OCI-LY1 (cell line): ENCODE measurements around the gene ELMO1.

Source experiments
- H2AFZ ChIP-seq: fragments of 200-600 bp; sonication (generic), shearing (Covaris generic); 2 replicates; pipeline ENCODE4 v1.6.0; 2014; ENCODE audit warnings: antibody characterized with exemption, mild to moderate bottlenecking, low read length
- H3F3A ChIP-seq: fragments of 200-600 bp; sonication (generic), shearing (Covaris generic); 2 replicates; pipeline ENCODE4 v1.6.0; 2014; ENCODE audit warnings: mild to moderate bottlenecking, antibody characterized with exemption, low read length, moderate library complexity; ENCODE audit not compliant: insufficient read depth
- H3K27ac ChIP-seq: fragments of 200-600 bp; sonication (generic); 2 replicates; pipeline ENCODE4 v1.5.1; 2014; ENCODE audit warnings: low read length, mixed run types, mild to moderate bottlenecking, low read depth; ENCODE audit not compliant: poor library complexity, severe bottlenecking
- H3K27me3 ChIP-seq: fragments of 200-600 bp; sonication (generic); 2 replicates; pipeline ENCODE4 v1.6.0; 2014; ENCODE audit warnings: antibody characterized with exemption, mild to moderate bottlenecking, low read length, moderate library complexity; ENCODE audit not compliant: insufficient read depth
- H3K36me3 ChIP-seq: fragments of 200-600 bp; sonication (generic); 2 replicates; pipeline ENCODE4 v1.6.1; 2014; ENCODE audit warnings: mild to moderate bottlenecking, antibody characterized with exemption, low read length, moderate library complexity, mixed read lengths; ENCODE audit not compliant: insufficient read depth
- H3K4me1 ChIP-seq: fragments of 200-600 bp; sonication (generic); 2 replicates; pipeline ENCODE4 v1.5.1; 2014; ENCODE audit warnings: mild to moderate bottlenecking, low read length, moderate library complexity; ENCODE audit not compliant: insufficient read depth, severe bottlenecking
- H3K4me2 ChIP-seq: fragments of 200-600 bp; sonication (generic), shearing (Covaris generic); 2 replicates; pipeline ENCODE4 v1.6.1; 2014; ENCODE audit warnings: low read length
- H3K4me3 ChIP-seq: fragments of 200-600 bp; sonication (generic); 2 replicates; pipeline ENCODE4 v1.5.1; 2014; ENCODE audit warnings: low read length, low read depth, mild to moderate bottlenecking, mixed read lengths; ENCODE audit not compliant: poor library complexity, severe bottlenecking
- H3K79me2 ChIP-seq: fragments of 200-600 bp; shearing (Covaris generic); 2 replicates; pipeline ENCODE4 v1.6.1; 2016; ENCODE audit warnings: mixed run types, low read length, mixed read lengths; ENCODE audit not compliant: insufficient read depth
- H3K9ac ChIP-seq: fragments of 200-600 bp; sonication (generic), shearing (Covaris generic); 2 replicates; pipeline ENCODE4 v1.6.1; 2014; ENCODE audit warnings: mild to moderate bottlenecking, low read length, mixed read lengths
- H3K9me2 ChIP-seq: fragments of 200-600 bp; sonication (generic), shearing (Covaris generic); 2 replicates; pipeline ENCODE4 v1.6.1; 2014; ENCODE audit warnings: low read depth, mild to moderate bottlenecking, low read length, mixed read lengths
- H3K9me3 ChIP-seq: fragments of 200-600 bp; shearing (Covaris generic); 2 replicates; pipeline ENCODE4 v1.6.1; 2014; ENCODE audit warnings: low read length, mixed read lengths
- H4K20me1 ChIP-seq: fragments of 200-600 bp; sonication (generic), shearing (Covaris generic); 2 replicates; pipeline ENCODE4 v1.6.0; 2016; ENCODE audit warnings: mild to moderate bottlenecking, low read length; ENCODE audit not compliant: insufficient read depth
- EZH2 ChIP-seq: fragments of 200-600 bp; sonication (generic), shearing (Covaris generic); IDR thresholded peaks from 2 replicates; pipeline ENCODE4 v1.8.0; 2017; ENCODE audit warnings: borderline replicate concordance, mixed run types, mild to moderate bottlenecking, antibody characterized with exemption, low read length, moderate library complexity, mixed read lengths
- TF ChIP-seq, protein P1 (sequence below): fragments of 200-600 bp; sonication (generic), shearing (Covaris generic); IDR thresholded peaks from 2 replicates; pipeline ENCODE4 v1.5.1; 2017; ENCODE audit warnings: mild to moderate bottlenecking, antibody characterized with exemption, low read length, moderate library complexity, mixed read lengths

Gene ELMO1

DNA sequence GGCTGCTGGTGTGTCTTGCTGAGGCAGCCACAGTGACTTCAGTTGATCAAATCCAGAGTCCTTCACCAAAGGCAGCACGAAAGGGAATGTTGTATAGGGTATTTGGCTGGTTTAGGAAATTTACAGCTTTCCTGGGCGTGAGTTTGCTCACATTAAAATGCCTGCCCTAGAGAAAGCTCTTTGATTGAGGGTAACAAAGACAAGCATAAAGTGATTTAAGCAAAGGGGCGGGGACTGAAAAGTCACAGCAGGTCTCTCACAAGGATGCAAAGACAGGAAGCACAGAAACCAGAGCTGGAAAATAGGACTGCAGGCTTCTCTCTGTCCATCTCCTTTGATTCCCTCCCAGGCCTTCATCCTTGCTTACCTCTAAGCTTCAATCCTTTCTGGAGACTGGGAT, 139.2 kb downstream of the ELMO1 start:
- Histone ChIP-seq H3K4me3 (no peak overlapping the region), H3K27ac (no peak overlapping the region), H3K9me2 (no peaks in the 10 kb centered on the region), H3K36me3 (peaks cover 99% of the 10 kb centered on the region), H3K9me3 (no peaks in the 10 kb centered on the region), H4K20me1 (no peaks in the 10 kb centered on the region), H3K9ac (no peak overlapping the region), H3K79me2 (peaks cover 38% of the 10 kb centered on the region), H2AFZ (no peak overlapping the region), H3K4me2 (no peak overlapping the region), H3K27me3 (no peaks in the 10 kb centered on the region), H3K4me1 (peaks cover 24% of the 10 kb centered on the region), H3F3A (no peaks in the 10 kb centered on the region)
- TF ChIP-seq, protein P1, sequence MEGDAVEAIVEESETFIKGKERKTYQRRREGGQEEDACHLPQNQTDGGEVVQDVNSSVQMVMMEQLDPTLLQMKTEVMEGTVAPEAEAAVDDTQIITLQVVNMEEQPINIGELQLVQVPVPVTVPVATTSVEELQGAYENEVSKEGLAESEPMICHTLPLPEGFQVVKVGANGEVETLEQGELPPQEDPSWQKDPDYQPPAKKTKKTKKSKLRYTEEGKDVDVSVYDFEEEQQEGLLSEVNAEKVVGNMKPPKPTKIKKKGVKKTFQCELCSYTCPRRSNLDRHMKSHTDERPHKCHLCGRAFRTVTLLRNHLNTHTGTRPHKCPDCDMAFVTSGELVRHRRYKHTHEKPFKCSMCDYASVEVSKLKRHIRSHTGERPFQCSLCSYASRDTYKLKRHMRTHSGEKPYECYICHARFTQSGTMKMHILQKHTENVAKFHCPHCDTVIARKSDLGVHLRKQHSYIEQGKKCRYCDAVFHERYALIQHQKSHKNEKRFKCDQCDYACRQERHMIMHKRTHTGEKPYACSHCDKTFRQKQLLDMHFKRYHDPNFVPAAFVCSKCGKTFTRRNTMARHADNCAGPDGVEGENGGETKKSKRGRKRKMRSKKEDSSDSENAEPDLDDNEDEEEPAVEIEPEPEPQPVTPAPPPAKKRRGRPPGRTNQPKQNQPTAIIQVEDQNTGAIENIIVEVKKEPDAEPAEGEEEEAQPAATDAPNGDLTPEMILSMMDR = no peak
- no peak for TF ChIP-seq EZH2

DNA sequence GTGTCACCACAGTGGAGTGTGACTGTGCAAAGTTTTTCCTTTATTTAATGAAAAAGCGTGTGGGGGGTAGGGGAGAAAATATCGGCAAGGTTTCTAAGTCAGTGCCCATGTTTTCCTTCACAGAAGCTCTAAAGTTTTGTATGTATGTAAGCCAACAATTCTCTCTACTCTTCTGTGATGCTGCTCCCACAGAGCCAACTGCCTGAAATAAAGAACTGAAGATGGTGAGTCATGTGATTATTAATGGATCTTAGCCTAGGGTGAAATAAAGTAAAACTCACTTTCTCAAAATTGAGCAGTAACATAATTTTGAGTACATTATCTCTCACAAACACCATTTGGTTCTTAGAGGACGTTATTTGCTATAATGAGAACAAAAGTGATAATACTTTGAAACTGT, 143.7 kb downstream of the ELMO1 start:
- TF ChIP-seq, protein P1 = no peak
- no peak for TF ChIP-seq EZH2
- H3F3A ChIP-seq = no peaks in the 10 kb centered on the region
- no peaks in the 10 kb centered on the region for H3K9me3 ChIP-seq
- no peaks in the 10 kb centered on the region for H3K9me2 ChIP-seq
- peaks cover 19% of the 10 kb centered on the region for H3K79me2 ChIP-seq
- peaks cover 89% of the 10 kb centered on the region for H3K36me3 ChIP-seq
- no peak overlapping the region for H3K4me2 ChIP-seq
- no peak overlapping the region for H2AFZ ChIP-seq
- H4K20me1 ChIP-seq = no peaks in the 10 kb centered on the region
- no peaks in the 10 kb centered on the region for H3K4me1 ChIP-seq
- no peak overlapping the region for H3K27ac ChIP-seq
- no peaks in the 10 kb centered on the region for H3K27me3 ChIP-seq
- no peak overlapping the region for H3K4me3 ChIP-seq
- no peak overlapping the region for H3K9ac ChIP-seq

DNA sequence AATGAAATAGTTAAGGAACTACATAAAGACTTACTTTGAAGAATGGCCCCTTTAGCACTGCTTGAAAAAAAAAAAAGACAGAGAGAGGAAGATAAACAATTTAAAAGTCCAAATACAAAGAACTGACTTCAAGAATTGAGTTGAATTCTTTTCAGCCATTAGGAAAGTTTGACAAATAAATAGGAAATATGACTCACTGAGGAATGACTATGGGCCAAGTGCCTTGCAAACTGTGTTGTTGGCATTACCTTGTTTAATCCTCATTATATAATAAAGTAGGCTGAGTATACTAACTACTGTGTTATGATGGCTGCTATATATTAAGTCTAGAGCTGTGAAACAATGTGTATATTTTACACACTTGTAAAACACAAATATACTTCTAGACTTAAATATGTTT, 151.1 kb downstream of the ELMO1 start:
- Histone ChIP-seq H3K9ac (no peak overlapping the region), H3K9me3 (no peaks in the 10 kb centered on the region), H3K27me3 (no peaks in the 10 kb centered on the region), H2AFZ (no peak overlapping the region), H3K36me3 (peaks cover 54% of the 10 kb centered on the region), H3K4me1 (no peaks in the 10 kb centered on the region), H3K4me3 (no peak overlapping the region), H3K4me2 (no peak overlapping the region), H3K27ac (no peak overlapping the region), H3K79me2 (peaks cover 20% of the 10 kb centered on the region; the same call in 1 of the 2 replicates), H4K20me1 (no peaks in the 10 kb centered on the region), H3F3A (no peaks in the 10 kb centered on the region), H3K9me2 (no peaks in the 10 kb centered on the region)
- TF ChIP-seq EZH2 = no peak
- TF ChIP-seq, protein P1 = no peak
